Right lobe of liver (tissue), 6 donors: ENCODE data around the gene CHAD. TPM values are rescaled to one million over a fixed set of nuclear protein-coding genes. Genes with fewer than 3 reads are reported as not detected.
"Not testable (repeated sequence)": the region's sequence is repeated elsewhere in the genome, so short reads cannot be mapped to it uniquely, and the experiment has no call there.

Experiments used
- ATAC-seq, 4 donors: fragments of 200-7000 bp; cut with Tn5 transposase; one replicate each; pipeline ENCODE4 v1.9.1; 2020; ENCODE audit warnings: mild to moderate bottlenecking in 4 of 4, moderate library complexity in 4 of 4
- DNase-seq, 3 donors: peaks; one replicate each; pipeline ENCODE4 v3.0.0-alpha.2; 2020
- H3K27ac ChIP-seq, 3 donors: fragments of 200-600 bp; one replicate each; pipeline ENCODE4 v1.8.0; 2022
- H3K27me3 ChIP-seq, 2 donors: fragments of 200-600 bp; one replicate each; pipeline ENCODE4 v1.8.0; 2022
- H3K36me3 ChIP-seq, 4 donors: fragments of 200-600 bp; sonication (generic) in 1 of 4; one replicate each; pipeline versions ENCODE4 v1.5.1 to v1.8.0; 2017 to 2022; ENCODE audit warnings: control low read depth in 1 of 4
- H3K4me1 ChIP-seq, 4 donors: fragments of 200-600 bp; sonication (generic) in 1 of 4; one replicate each; pipeline versions ENCODE4 v1.5.1 to v1.8.0; 2017 to 2022; ENCODE audit warnings: control low read depth in 1 of 4
- H3K4me3 ChIP-seq, 3 donors: fragments of 200-600 bp; one replicate each; pipeline ENCODE4 v1.8.0; 2022
- H3K9me3 ChIP-seq, 4 donors: fragments of 200-600 bp; sonication (generic) in 1 of 4; one replicate each; pipeline versions ENCODE4 v1.5.1 to v1.8.0; 2017 to 2022; ENCODE audit warnings: control low read depth in 1 of 4
- CTCF ChIP-seq, 4 donors: fragments of 200-600 bp in 3 of 4; fragments of 450-650 bp in 1 of 4; IDR thresholded peaks; one replicate each; pipeline versions ENCODE4 v1.5.1 to v1.8.0; 2016 to 2022; ENCODE audit warnings: antibody characterized with exemption in 4 of 4, mild to moderate bottlenecking in 2 of 4
- POLR2A ChIP-seq: fragments of 450-650 bp; IDR thresholded peaks from one replicate; pipeline ENCODE4 v1.6.1; 2017; ENCODE audit warnings: antibody characterized with exemption, mild to moderate bottlenecking
- WGBS: methylation state at CpG from one replicate; pipeline ENCODE4 v1.1.6; 2018; ENCODE audit warnings: low coverage, low lambda C conversion rate; ENCODE audit not compliant: insufficient coverage; ENCODE audit errors: missing lambda C conversion rate; 5-methylcytosine and 5-hydroxymethylcytosine counted together
- intact Hi-C, 2 donors: fragments of 100-400 bp; cut with DNase I; formaldehyde crosslinking; loops; one replicate each; pipeline versions ENCODE4 v1.11.2 to v1.14.1; 2022
- total RNA-seq, 6 experiments: library from RNA; depleted of rRNA in 2 of 6; stranded (reverse); fragments of >200 nt in 2 of 6; fragmentation: NEBNext Ultra II Directional in 3 of 6; extraction: Animal tissue kit (Norgen Biotek cat#: 25700) in 3 of 6; gene quantifications; one replicate each; pipeline versions ENCODE4 v1.1.0 to v1.2.4, GENCODE V29; 2016 to 2023
- donor health status: DM: no; HTN: yes; CAD: no.
- donor health status: DM: no; HTN: no; CAD: no.
- donor health status: DM: no; HTN: no; CAD: no.
- donor health status: DM: no; HTN: yes; CAD: no.
- donor health status: DM: no; HTN: yes; CAD: no.

The CHAD gene
- total RNA-seq, 6 experiments from 2014 or later: 1.0 to 11.3 (median 3.8) TPM

GRCh38 chr17:50478391-50479381, 10.0 kb upstream of the CHAD start, which contains the start of gene RSAD1:
RSAD1 (plus strand) TSS chr17:50478860; CDS start chr17:50478885, 25 bp downstream.
- no peaks in the 10 kb centered on the region for H3K27me3 ChIP-seq
- peak within 1 kb of the TSS; percentile 65 to 69 (median 66) for H3K4me3 ChIP-seq
- under 1% methylated on average over 27 of the region's 75 CpGs for WGBS
- intact Hi-C loops: loop anchor here in 1 of 2 donors (5.0 kb wide), 1 partner anchor 51 kb away; the partner anchor contains the start of gene ACSF2
- ATAC-seq (peak; percentile 70 to 82 (median 76)), DNase-seq (peak; percentile 90 to 93 (median 91))
- peaks cover 0 to 57% (median 19%) of the 10 kb centered on the region in 4 donors for H3K4me1 ChIP-seq
- peaks cover 0 to 5% (median 0%) of the 10 kb centered on the region in 4 donors for H3K36me3 ChIP-seq
- TF ChIP-seq CTCF (IDR thresholded peaks at IDR 0.05) (peak; percentile 90 to 97 (median 97)), POLR2A (peak; percentile 95)
- no peaks in the 10 kb centered on the region for H3K9me3 ChIP-seq
- H3K27ac ChIP-seq: peak within 1 kb of the TSS; percentile 83 to 89 (median 87)

DNA sequence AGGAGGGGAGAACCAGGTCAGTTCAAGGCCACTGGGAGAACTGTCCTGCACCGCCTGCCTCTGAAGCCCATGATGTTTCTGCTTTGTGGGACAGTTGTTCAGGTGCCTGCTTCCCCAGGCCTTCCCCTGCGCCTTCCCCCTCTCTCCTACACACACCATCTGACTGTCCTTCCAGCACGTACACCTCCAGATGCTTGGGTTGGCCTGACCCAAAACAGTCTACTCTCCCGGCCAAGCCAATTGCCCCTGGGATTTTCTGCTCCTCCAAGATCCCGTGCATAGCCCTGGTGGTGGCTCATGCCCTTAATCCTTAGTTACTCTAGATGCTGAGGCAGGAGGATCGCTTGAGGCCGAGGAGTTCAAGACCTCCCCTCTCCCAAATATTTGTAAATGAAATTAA, 9.3 kb upstream of the CHAD start:
- no peak for ATAC-seq
- H3K9me3 ChIP-seq: no peaks in the 10 kb centered on the region
- H3K36me3 ChIP-seq: peaks cover 0 to 8% (median 0%) of the 10 kb centered on the region in 4 donors
- TF ChIP-seq POLR2A: no peak
- TF ChIP-seq CTCF (IDR thresholded peaks at IDR 0.05): no peak
- H3K4me3 ChIP-seq: peak overlapping the region in 2 of 3 donors; percentile 65 to 66
- WGBS: 78% methylated on average over 7 of the region's 7 CpGs
- no peaks in the 10 kb centered on the region for H3K27me3 ChIP-seq
- DNase-seq: no peak
- peak overlapping the region; percentile 83 to 89 (median 87) for H3K27ac ChIP-seq
- peaks cover 0 to 60% (median 19%) of the 10 kb centered on the region in 4 donors for H3K4me1 ChIP-seq
- intact Hi-C loops: loop anchor here in 1 of 2 donors (5.0 kb wide), 1 partner anchor 51 kb away; the partner anchor contains the start of gene ACSF2

- ATAC-seq: peak; percentile 13 to 39 (median 24)
- H3K4me1 ChIP-seq: peaks cover 0 to 56% (median 17%) of the 10 kb centered on the region in 4 donors
- no peaks in the 10 kb centered on the region for H3K9me3 ChIP-seq
- WGBS: 41% methylated on average over 10 of the region's 18 CpGs
- DNase-seq: peak in 2 of 3 donors; percentile 73 to 83
- TF ChIP-seq POLR2A (peak; percentile 26), CTCF (IDR thresholded peaks at IDR 0.05) (no peak)
- peak overlapping the region in 2 of 3 donors; percentile 46 to 47 for H3K4me3 ChIP-seq
- no peaks in the 10 kb centered on the region for H3K27me3 ChIP-seq
- H3K36me3 ChIP-seq: peaks cover 0 to 8% (median 0%) of the 10 kb centered on the region in 4 donors
- peak overlapping the region; percentile 43 to 92 (median 79) for H3K27ac ChIP-seq
- intact Hi-C loops: loop anchor here in 1 of 2 donors (5.0 kb wide), 1 partner anchor 49 kb away; the partner anchor contains the start of gene ACSF2
These were observed 8.1 kb upstream of the CHAD start for GRCh38 chr17:50476545-50477315.

DNA sequence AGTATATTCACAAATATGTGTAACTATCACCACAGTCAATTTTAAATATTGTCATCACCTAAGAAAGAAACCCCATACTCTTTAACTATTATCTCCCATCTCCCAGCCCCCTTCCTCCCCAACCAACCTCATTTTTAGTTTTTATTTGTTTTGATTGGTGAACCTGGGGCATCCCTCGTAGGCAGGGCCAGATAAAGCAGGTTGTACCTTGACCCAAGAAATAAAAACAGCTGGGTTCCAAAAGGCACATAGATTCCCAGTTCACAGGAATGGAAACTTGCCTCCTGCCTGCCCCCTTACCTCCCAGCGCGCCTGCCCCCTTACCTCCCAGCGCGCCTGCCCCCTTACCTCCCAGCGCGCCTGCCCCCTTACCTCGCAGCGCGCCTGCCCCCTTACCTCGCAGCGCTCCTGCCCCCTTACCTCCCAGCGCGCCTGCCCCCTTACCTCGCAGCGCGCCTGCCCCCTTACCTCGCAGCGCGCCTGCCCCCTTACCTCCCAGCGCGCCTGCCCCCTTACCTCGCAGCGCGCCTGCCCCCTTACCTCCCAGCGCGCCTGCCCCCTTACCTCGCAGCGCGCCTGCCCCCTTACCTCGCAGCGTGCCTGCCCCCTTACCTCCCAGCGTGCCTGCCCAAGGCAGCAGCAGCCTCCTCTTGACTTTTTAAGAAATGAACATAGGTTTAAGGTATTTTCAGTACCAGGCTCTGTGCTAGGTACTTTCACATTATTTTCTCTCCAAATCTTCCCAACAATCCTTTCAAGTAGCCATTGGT, 7.3 kb upstream of the CHAD start:
- intact Hi-C loops: loop anchor here in 1 of 2 donors (5.0 kb wide), 1 partner anchor 49 kb away; the partner anchor contains the start of gene ACSF2
- not testable (repeated sequence) for H3K9me3 ChIP-seq, H3K27me3 ChIP-seq, H3K36me3 ChIP-seq
- WGBS: 16% methylated on average over 25 of the region's 33 CpGs
- Histone ChIP-seq H3K4me1 (peaks cover 0 to 64% (median 17%) of the 10 kb centered on the region in 4 donors), H3K27ac (peak overlapping the region; percentile 43 to 92 (median 79)), H3K4me3 (peak overlapping the region in 2 of 3 donors; percentile 46 to 47)
- peak in 1 of 3 donors; percentile 69 for DNase-seq
- ATAC-seq: peak; percentile 25 to 44 (median 28)
